Vagina (tissue), 2 donors: ENCODE measurements around the gene DIP2A.

Experiments
- CTCF ChIP-seq, 3 experiments: fragments of 450-650 bp in 2 of 3; fragments of 200-600 bp in 1 of 3; sonication (generic) in 1 of 3; IDR thresholded peaks; one replicate each; pipeline ENCODE4 v1.5.1; 2017 to 2019; ENCODE audit warnings: antibody characterized with exemption in 3 of 3, mild to moderate bottlenecking in 2 of 3, moderate library complexity in 2 of 3
- POLR2A ChIP-seq, 2 donors: fragments of 450-650 bp; IDR thresholded peaks; one replicate each; pipeline ENCODE4 v1.6.1; 2017; ENCODE audit warnings: antibody characterized with exemption in 2 of 2, mild to moderate bottlenecking in 2 of 2, moderate library complexity in 2 of 2
- POLR2AphosphoS5 ChIP-seq, 2 donors: sonication (generic); formaldehyde crosslinking; IDR thresholded peaks; one replicate each; pipeline ENCODE4 v1.9.0; 2017; ENCODE audit warnings: antibody characterized with exemption in 2 of 2, mild to moderate bottlenecking in 2 of 2, low read depth in 1 of 2; ENCODE audit not compliant: insufficient read depth in 1 of 2

- no peak for TF ChIP-seq CTCF (IDR thresholded peaks at IDR 0.05)
- no peak for TF ChIP-seq POLR2AphosphoS5 (IDR thresholded peaks at IDR 0.05; ENCODE audit: insufficient read depth in 1 of 2, low read depth in 1 of 2)
- no peak for TF ChIP-seq POLR2A (IDR thresholded peaks at IDR 0.05)
Measured at GRCh38 chr21:46562964-46563607, 104.4 kb downstream of the DIP2A start.
